ENCODE data around the gene NDUFS2.

GRCh38 chr1:161206411-161207140, 4.4 kb downstream of the NDUFS2 start:
- TF ChIP-seq, protein P1, sequence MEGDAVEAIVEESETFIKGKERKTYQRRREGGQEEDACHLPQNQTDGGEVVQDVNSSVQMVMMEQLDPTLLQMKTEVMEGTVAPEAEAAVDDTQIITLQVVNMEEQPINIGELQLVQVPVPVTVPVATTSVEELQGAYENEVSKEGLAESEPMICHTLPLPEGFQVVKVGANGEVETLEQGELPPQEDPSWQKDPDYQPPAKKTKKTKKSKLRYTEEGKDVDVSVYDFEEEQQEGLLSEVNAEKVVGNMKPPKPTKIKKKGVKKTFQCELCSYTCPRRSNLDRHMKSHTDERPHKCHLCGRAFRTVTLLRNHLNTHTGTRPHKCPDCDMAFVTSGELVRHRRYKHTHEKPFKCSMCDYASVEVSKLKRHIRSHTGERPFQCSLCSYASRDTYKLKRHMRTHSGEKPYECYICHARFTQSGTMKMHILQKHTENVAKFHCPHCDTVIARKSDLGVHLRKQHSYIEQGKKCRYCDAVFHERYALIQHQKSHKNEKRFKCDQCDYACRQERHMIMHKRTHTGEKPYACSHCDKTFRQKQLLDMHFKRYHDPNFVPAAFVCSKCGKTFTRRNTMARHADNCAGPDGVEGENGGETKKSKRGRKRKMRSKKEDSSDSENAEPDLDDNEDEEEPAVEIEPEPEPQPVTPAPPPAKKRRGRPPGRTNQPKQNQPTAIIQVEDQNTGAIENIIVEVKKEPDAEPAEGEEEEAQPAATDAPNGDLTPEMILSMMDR (IDR thresholded peaks at IDR 0.05): no peak
- TF ChIP-seq POLR2A (IDR thresholded peaks at IDR 0.05): no peak

Measured in testis (tissue), 2 donors.